Measurements from ENCODE around the gene IGDCC3. TPM values are rescaled to one million over a fixed set of nuclear protein-coding genes. Genes with fewer than 3 reads are reported as not detected.

Gene IGDCC3
- total and polyA plus RNA-seq, 2 donors (not counting 1 experiment from before 2014, with no cell fraction given) = not detected

DNA sequence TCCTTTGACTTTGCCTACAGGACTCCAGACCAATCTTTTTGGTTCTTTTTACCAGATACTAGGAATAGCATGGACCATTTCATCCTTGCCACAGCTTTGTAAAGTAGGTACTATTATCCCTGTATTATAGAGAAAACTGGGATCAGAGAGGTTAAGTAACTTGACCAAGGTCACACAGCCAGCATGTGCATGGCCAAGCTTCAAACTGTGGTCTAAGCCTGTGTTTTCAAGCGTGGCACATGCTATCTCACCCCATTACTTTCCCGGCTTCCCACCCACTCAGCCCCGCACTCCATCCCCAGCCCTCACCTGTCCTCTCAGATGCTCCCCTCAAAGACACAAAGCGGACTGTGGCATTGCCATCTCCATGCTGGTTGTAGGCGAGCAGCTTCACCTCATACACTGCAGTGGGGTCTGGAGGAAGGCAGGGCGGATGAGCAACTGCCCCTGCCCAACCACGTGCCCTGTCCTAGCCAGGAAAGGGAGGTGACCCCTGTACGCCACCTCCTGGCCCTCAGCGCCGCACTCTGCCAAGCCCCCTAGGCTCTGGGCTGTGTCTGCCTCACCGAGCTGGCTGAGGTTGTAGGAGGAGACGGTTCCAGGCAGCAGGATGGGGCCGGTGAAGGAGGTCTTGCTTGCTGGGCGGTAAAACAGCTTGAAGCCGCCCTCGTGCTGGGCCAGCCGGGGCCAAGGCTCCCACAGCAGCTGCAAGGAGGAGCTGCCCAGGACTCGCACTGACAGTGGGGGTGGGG lies 47.6 kb downstream of the IGDCC3 start:
- no peak overlapping the region for H3K9ac ChIP-seq (ENCODE audit: low read length)
- TF ChIP-seq EZH2 (IDR thresholded peaks at IDR 0.05; ENCODE audit: borderline replicate concordance, insufficient read depth, low read depth, low read length, poor library complexity, severe bottlenecking) = no peak
- TF ChIP-seq CTCF (IDR thresholded peaks at IDR 0.05) = no peak
- H2AFZ ChIP-seq (ENCODE audit: insufficient read depth, low read depth, low read length, poor library complexity, severe bottlenecking) = no peak overlapping the region
- ChIA-PET POLR2A (no interaction called here), CTCF (interaction anchor here (1.1 to 1.4 kb wide), 2 partner anchors 9 to 11 kb away, joined by 3 read pairs; no protein-coding TSS in a partner anchor)
- H3K4me3 ChIP-seq (ENCODE audit: control extremely low read depth in 1 of 5, extremely low read depth in 1 of 5, insufficient read depth in 1 of 5, low read depth in 2 of 5, low read length in 4 of 5) = no peak overlapping the region
- intact Hi-C loops (cut with micrococcal nuclease) = no loop called here
- Mint-ChIP-seq H3K27ac (peak overlapping the region; percentile 17), H3K4me3 (no peak overlapping the region), H3K27me3 (peaks cover 8% of the 10 kb centered on the region), H3K4me1 (peaks cover 5% of the 10 kb centered on the region), H3K9me3 (ENCODE audit: insufficient read depth) (no peaks in the 10 kb centered on the region)
- WGBS (ENCODE audit: insufficient coverage) = 94% methylated on average over 16 of the region's 18 CpGs
- no peak for ATAC-seq (ENCODE audit: low read depth)
- H4K20me1 ChIP-seq (ENCODE audit: control insufficient read depth, insufficient read depth, low read length, poor library complexity, severe bottlenecking) = no peaks in the 10 kb centered on the region
- no peak overlapping the region for H3K4me2 ChIP-seq (replicated peaks; ENCODE audit: low read depth, low read length, poor library complexity, severe bottlenecking)
- no peak overlapping the region for H3K27ac ChIP-seq (ENCODE audit: low read length in 2 of 2)
- H3K79me2 ChIP-seq (ENCODE audit: control insufficient read depth, insufficient read depth, low read length) = no peaks in the 10 kb centered on the region
- peaks cover 0 to 9% (median 0%) of the 10 kb centered on the region in 3 donors for H3K9me3 ChIP-seq (ENCODE audit: control extremely low read depth in 1 of 3, control insufficient read depth in 2 of 3, insufficient read depth in 1 of 3, low read length in 2 of 3)
- peaks cover 0 to 12% (median 0%) of the 10 kb centered on the region in 4 experiments for H3K27me3 ChIP-seq (replicated peaks in 1 of 4; ENCODE audit: control extremely low read depth in 1 of 4, control insufficient read depth in 3 of 4, insufficient read depth in 4 of 4, low read length in 3 of 4)
- no peak for DNase-seq
- H3K36me3 ChIP-seq (replicated peaks in 1 of 2; ENCODE audit: control extremely low read depth in 1 of 2, control insufficient read depth in 1 of 2, extremely low read depth in 1 of 2, insufficient read depth in 2 of 2, low read length in 1 of 2) = no peaks in the 10 kb centered on the region
- H3K4me1 ChIP-seq (ENCODE audit: control insufficient read depth in 2 of 2, insufficient read depth in 2 of 2, low read length in 2 of 2) = peaks cover 0 to 8% of the 10 kb centered on the region in 2 donors

DNA sequence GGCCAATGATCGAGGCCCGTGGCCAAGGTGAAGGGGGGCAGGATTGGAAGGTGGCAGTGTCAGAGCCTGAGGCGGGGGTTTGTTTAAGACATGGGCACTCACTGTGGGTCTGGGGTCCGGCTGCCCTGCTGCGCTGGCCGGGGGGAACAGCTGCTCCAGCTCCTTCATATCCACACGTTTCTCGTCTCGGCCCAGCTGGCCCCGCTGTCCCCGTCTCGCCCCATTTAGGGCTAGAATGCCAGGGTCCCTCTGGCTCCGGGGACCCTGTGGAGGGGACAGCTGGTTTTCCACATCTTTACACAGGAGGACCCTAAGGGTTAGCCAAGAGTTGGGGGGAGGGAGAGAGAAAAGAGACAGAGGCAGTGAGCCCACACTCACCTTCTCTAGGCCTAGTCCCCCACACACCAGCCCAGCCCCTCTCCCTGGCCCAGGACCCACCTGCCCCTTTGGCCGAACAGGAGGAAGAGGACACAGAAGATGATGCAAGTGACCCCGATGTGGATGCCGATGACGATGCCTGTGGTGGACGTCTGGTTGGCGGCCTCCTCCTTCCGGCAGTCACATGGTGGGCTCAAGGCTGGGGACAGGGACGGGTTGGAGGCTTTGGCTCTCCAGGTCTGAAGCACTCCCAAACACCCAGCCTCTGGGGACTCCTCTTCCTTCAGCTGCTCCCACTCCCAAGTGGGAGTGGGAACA lies 48.4 kb downstream of the IGDCC3 start:
- Mint-ChIP-seq H3K27ac (no peak overlapping the region), H3K27me3 (peaks cover 8% of the 10 kb centered on the region), H3K4me3 (no peak overlapping the region), H3K4me1 (peaks cover 5% of the 10 kb centered on the region), H3K9me3 (ENCODE audit: insufficient read depth) (no peaks in the 10 kb centered on the region)
- Histone ChIP-seq H4K20me1 (ENCODE audit: control insufficient read depth, insufficient read depth, low read length, poor library complexity, severe bottlenecking) (no peaks in the 10 kb centered on the region), H3K27me3 (replicated peaks in 1 of 4; ENCODE audit: control extremely low read depth in 1 of 4, control insufficient read depth in 3 of 4, insufficient read depth in 4 of 4, low read length in 3 of 4) (peaks cover 0 to 12% (median 0%) of the 10 kb centered on the region in 4 experiments), H3K4me3 (ENCODE audit: control extremely low read depth in 1 of 5, extremely low read depth in 1 of 5, insufficient read depth in 1 of 5, low read depth in 2 of 5, low read length in 4 of 5) (no peak overlapping the region), H2AFZ (ENCODE audit: insufficient read depth, low read depth, low read length, poor library complexity, severe bottlenecking) (no peak overlapping the region), H3K27ac (ENCODE audit: low read length in 2 of 2) (no peak overlapping the region), H3K4me1 (ENCODE audit: control insufficient read depth in 2 of 2, insufficient read depth in 2 of 2, low read length in 2 of 2) (peaks cover 0 to 8% of the 10 kb centered on the region in 2 donors), H3K9me3 (ENCODE audit: control extremely low read depth in 1 of 3, control insufficient read depth in 2 of 3, insufficient read depth in 1 of 3, low read length in 2 of 3) (peaks cover 0 to 9% (median 0%) of the 10 kb centered on the region in 3 donors), H3K4me2 (replicated peaks; ENCODE audit: low read depth, low read length, poor library complexity, severe bottlenecking) (no peak overlapping the region), H3K9ac (ENCODE audit: low read length) (no peak overlapping the region), H3K36me3 (replicated peaks in 1 of 2; ENCODE audit: control extremely low read depth in 1 of 2, control insufficient read depth in 1 of 2, extremely low read depth in 1 of 2, insufficient read depth in 2 of 2, low read length in 1 of 2) (no peaks in the 10 kb centered on the region), H3K79me2 (ENCODE audit: control insufficient read depth, insufficient read depth, low read length) (no peaks in the 10 kb centered on the region)
- CTCF ChIA-PET = interaction anchor here (1.1 to 1.4 kb wide), 2 partner anchors 8 to 11 kb away, joined by 3 read pairs; no protein-coding TSS in a partner anchor
- intact Hi-C loops (cut with micrococcal nuclease) = no loop called here
- no peak for ATAC-seq (ENCODE audit: low read depth)
- no peak for TF ChIP-seq EZH2 (IDR thresholded peaks at IDR 0.05; ENCODE audit: borderline replicate concordance, insufficient read depth, low read depth, low read length, poor library complexity, severe bottlenecking)
- TF ChIP-seq CTCF (IDR thresholded peaks at IDR 0.05) = no peak
- POLR2A ChIA-PET = no interaction called here
- WGBS (ENCODE audit: insufficient coverage) = 95% methylated on average over 13 of the region's 21 CpGs
- no peak for DNase-seq
